Activated T-helper 1 cell treated with anti-CD3 and anti-CD28 coated beads, Interleukin-12 subunit alpha, Interleukin-12 subunit beta, Interleukin-2, Interleukin-4 antibody, amounts not matched to agents 30 ng/mL and 10 ng/mL and 1 ng/mL, durations not matched to agents 14 hours and 24 hours and 36 hours (primary cell): ENCODE measurements around the gene KIF17. TPM values are rescaled to one million over a fixed set of nuclear protein-coding genes. Genes with fewer than 3 reads are reported as not detected.

Source experiments
- DNase-seq: peaks from one replicate; pipeline ENCODE4 v3.0.0; 2021; ENCODE audit warnings: low spot score
- H3K27ac Mint-ChIP-seq: one replicate; pipeline ENCODE4 v1.8.0; 2021; ENCODE audit warnings: mild to moderate bottlenecking, mixed read lengths
- H3K27me3 Mint-ChIP-seq: one replicate; pipeline ENCODE4 v1.8.0; 2022; ENCODE audit warnings: mild to moderate bottlenecking, moderate library complexity, mixed read lengths; ENCODE audit not compliant: insufficient read depth
- H3K36me3 Mint-ChIP-seq: one replicate; pipeline ENCODE4 v1.8.0; 2021; ENCODE audit warnings: low read depth, mixed read lengths
- H3K4me1 Mint-ChIP-seq: one replicate; pipeline ENCODE4 v1.8.0; 2021; ENCODE audit warnings: low read depth, mixed read lengths
- H3K4me3 Mint-ChIP-seq: one replicate; pipeline ENCODE4 v1.8.0; 2021; ENCODE audit warnings: mild to moderate bottlenecking, moderate library complexity, mixed read lengths
- H3K9me3 Mint-ChIP-seq: one replicate; pipeline ENCODE4 v1.8.0; 2021; ENCODE audit warnings: mixed read lengths
- intact Hi-C: fragments of 100-400 bp; cut with micrococcal nuclease; formaldehyde crosslinking; loops from one replicate; pipeline ENCODE4 v1.15.1; 2024
- total RNA-seq: library from RNA; stranded (reverse); gene quantifications from 2 replicates; pipeline ENCODE4 v1.2.3, GENCODE V29; 2022

The KIF17 gene
- total RNA-seq, 1 donor from 2014 or later = not detected

DNA sequence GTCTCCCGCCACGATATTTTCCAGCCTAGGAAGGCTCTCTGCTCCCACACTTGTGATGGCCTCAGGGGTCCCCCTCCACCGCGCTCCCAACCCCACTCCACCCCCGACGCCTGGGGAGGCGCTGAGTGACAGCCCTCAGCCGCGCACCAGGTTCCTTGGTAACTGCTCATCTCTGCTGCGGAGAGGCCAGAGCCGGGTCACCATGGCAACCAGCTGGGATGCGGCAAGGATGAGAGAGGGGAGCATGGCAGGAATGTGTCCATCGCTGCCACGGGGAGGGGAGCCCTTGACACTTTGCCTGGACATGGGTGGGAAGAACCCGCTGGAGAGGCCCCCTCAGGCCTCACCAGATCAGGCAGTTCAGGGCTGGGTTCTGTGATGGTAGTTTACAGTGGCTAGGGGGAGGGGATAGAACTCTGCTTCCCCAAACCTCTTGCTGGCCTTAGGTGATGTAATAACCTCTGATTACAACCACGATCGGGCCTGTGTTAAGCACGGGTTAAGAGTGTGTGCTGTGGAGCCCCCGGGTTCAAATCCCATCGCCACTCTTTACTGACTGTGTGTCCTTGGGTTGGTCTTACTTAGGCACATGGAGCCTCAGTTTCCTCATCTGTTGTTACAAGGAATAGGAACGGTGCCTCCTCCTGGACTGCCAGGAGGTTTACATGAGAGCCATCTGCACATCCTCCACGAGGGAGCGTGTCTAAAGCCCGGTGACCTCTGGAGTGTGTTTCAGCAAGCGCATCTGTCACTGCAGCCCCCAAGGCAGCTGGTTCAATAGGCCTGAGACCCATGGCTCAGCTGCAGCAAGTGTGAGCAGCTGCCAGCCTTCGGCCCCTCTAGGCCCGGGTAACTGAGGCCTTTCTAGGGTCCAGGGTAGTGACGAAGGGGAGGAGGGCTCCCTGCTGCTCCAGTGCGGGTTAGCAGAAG, 6.3 kb downstream of the KIF17 start:
- Mint-ChIP-seq H3K4me3 (no peak overlapping the region), H3K9me3 (no peaks in the 10 kb centered on the region), H3K36me3 (no peaks in the 10 kb centered on the region), H3K4me1 (peaks cover 5% of the 10 kb centered on the region), H3K27me3 (peaks cover 15% of the 10 kb centered on the region), H3K27ac (no peak overlapping the region)
- DNase-seq = no peak
- intact Hi-C loops = no loop called here

DNA sequence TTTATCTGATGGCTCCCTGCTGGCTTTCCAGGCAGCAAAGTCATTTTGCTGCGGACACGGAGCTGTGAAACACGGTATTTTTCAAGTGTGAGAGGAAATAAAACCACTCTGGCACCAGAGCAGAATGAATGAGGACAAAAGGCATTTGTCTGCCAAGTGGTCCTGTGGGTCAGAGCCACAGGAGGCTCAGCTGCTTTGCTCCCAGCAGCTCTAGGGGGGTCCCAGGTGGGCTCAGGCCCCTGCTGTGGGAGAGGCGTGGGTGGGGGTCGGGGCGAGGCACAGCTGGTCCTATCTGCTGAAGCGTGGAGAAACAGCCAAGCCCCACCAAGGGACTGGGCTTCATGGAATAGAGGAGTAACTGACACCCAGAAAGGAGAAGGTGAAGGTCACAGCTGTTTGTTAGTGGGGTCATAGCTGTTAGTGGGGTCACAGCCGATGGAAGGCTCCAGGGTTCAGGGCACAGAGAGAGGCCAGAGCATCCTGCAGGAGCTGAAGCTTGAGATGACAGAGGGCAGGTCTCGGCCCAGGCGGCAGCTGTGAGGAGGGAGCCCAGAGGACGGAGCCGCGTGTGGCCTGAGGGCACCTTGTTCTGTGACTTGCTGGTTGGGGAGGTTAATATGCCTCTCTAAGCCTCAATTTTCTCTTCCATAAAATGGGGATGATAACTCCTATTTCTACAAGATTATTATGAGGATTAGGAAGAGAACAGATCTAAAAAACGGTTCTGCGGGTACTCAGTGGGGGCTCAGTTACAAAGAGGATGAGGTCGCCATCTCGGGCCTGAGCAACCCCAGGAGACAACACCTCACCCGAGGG, 7.1 kb downstream of the KIF17 start:
- H3K4me1 Mint-ChIP-seq = no peaks in the 10 kb centered on the region
- H3K9me3 Mint-ChIP-seq = no peaks in the 10 kb centered on the region
- intact Hi-C loops = no loop called here
- peaks cover 6% of the 10 kb centered on the region for H3K27me3 Mint-ChIP-seq
- no peaks in the 10 kb centered on the region for H3K36me3 Mint-ChIP-seq
- no peak for DNase-seq
- no peak overlapping the region for H3K27ac Mint-ChIP-seq
- no peak overlapping the region for H3K4me3 Mint-ChIP-seq

DNA sequence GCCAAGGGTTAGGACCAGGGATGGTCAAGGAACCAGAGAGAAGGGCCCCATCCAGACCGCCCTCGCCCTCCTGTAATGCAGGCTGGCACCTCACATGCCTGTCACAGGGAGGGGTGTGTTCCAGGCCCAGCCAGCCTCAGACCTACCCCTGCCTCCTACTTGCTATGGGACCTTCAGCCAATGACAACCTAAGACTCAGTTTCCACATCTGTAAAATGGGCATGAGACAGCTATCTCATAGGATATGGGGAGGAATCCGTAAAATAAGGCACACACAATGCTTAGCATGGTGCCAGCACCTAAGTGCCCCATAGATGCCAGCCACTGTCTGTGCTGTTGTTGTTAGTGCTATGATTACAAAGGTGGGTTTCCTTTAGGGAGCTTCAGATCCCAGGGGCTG, 7.9 kb downstream of the KIF17 start:
- H3K9me3 Mint-ChIP-seq = no peaks in the 10 kb centered on the region
- H3K4me3 Mint-ChIP-seq = no peak overlapping the region
- peaks cover 2% of the 10 kb centered on the region for H3K27me3 Mint-ChIP-seq
- intact Hi-C loops = no loop called here
- DNase-seq = no peak
- H3K36me3 Mint-ChIP-seq = no peaks in the 10 kb centered on the region
- no peaks in the 10 kb centered on the region for H3K4me1 Mint-ChIP-seq
- H3K27ac Mint-ChIP-seq = no peak overlapping the region

DNA sequence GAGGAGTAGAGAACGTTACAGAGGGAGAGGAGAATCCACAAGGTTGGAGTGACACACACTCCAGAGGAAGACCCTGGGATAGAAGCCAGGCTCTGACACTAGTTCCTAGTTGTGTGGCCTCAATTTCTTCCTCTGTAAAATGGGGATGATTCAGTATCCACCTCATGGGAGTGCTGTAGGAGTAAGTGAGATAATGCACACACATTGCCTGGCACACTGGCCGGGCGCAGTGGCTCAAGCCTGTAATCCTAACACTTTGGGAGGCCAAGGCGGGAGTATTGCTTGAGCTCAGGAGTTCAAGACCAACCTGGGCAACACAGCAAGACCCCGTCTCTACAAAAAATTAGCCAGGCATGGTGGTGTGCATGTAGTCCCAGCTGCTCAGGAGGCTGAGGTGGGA, 8.9 kb downstream of the KIF17 start:
- H3K4me3 Mint-ChIP-seq = no peak overlapping the region
- no peak for DNase-seq
- H3K27ac Mint-ChIP-seq = no peak overlapping the region
- intact Hi-C loops = no loop called here
- no peaks in the 10 kb centered on the region for H3K9me3 Mint-ChIP-seq
- peaks cover 2% of the 10 kb centered on the region for H3K27me3 Mint-ChIP-seq
- no peaks in the 10 kb centered on the region for H3K4me1 Mint-ChIP-seq
- H3K36me3 Mint-ChIP-seq = no peaks in the 10 kb centered on the region

DNA sequence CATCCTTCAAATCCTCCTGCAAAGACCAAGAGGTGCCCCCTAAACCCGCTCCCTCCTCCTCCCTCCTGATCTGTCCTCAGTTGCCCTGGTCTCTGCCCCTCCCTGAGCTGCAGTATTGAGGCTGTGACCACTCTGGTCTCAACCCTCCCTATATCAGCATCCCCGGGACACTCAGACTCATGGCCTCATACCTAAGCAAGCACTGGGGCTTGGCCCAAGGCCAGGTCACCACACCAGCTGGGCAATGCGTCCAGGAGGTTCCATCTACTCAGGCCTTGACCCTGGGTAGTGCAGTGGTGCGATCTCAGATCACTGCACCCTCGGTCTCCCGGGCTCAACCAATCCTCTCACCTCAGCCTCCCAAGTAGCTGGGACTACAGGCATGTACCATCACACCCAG, 9.8 kb downstream of the KIF17 start:
- intact Hi-C loops = no loop called here
- Mint-ChIP-seq H3K36me3 (no peaks in the 10 kb centered on the region), H3K27ac (no peak overlapping the region), H3K9me3 (no peaks in the 10 kb centered on the region), H3K4me1 (no peaks in the 10 kb centered on the region), H3K27me3 (peaks cover 2% of the 10 kb centered on the region), H3K4me3 (no peak overlapping the region)
- DNase-seq = no peak

DNA sequence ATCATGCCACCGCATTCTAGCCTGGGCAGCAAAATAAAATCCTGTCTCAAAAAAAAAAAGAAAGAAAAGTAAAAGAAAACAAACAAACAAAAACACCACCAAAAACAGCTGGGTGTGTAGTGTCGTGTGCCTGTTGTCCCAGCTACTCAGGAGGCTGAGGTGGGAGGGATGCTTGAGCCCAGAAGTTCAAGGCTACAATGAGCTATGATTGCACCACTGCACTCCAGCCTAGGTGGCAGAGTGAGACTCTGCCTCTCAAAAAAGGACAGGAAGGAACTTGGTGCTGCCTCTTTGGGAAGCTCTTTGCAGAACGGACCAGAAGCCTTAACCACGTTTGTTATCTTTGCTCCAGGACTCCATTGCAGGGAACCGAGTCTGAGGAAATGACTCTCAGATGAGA, 11.0 kb downstream of the KIF17 start:
- intact Hi-C loops = no loop called here
- no peaks in the 10 kb centered on the region for H3K9me3 Mint-ChIP-seq
- no peak for DNase-seq
- no peaks in the 10 kb centered on the region for H3K36me3 Mint-ChIP-seq
- H3K27ac Mint-ChIP-seq = no peak overlapping the region
- H3K4me1 Mint-ChIP-seq = no peaks in the 10 kb centered on the region
- peaks cover 2% of the 10 kb centered on the region for H3K27me3 Mint-ChIP-seq
- no peak overlapping the region for H3K4me3 Mint-ChIP-seq

DNA sequence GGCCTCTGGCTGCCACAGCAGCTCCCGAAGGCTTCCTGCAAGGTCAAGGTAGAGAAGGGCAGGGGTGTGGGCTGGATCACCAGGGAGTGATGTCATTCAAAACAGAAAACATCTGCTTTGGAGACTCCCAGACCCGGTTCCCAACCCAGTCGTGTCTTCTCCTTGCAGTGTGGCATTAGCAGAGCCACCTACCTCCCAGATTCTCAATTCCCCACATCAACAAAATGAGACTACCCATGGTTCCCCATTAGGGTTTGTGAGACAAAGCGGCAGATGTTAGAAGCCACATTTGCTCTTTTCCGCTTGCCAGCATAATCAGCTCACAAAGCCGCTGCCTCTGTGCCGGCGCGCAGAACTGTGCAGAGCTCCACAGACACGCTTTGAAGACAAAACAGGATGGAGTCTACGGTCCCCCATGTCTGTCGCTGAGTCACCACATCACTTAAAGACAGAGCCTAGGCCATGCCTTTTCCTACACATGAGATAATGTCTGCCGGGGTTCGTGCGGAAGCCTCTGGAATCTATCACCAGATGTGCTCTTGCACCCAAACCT, 12.5 kb downstream of the KIF17 start:
- Mint-ChIP-seq H3K4me1 (no peaks in the 10 kb centered on the region), H3K27ac (no peak overlapping the region), H3K9me3 (no peaks in the 10 kb centered on the region), H3K4me3 (no peak overlapping the region), H3K27me3 (no peaks in the 10 kb centered on the region), H3K36me3 (no peaks in the 10 kb centered on the region)
- intact Hi-C loops = no loop called here
- no peak for DNase-seq

DNA sequence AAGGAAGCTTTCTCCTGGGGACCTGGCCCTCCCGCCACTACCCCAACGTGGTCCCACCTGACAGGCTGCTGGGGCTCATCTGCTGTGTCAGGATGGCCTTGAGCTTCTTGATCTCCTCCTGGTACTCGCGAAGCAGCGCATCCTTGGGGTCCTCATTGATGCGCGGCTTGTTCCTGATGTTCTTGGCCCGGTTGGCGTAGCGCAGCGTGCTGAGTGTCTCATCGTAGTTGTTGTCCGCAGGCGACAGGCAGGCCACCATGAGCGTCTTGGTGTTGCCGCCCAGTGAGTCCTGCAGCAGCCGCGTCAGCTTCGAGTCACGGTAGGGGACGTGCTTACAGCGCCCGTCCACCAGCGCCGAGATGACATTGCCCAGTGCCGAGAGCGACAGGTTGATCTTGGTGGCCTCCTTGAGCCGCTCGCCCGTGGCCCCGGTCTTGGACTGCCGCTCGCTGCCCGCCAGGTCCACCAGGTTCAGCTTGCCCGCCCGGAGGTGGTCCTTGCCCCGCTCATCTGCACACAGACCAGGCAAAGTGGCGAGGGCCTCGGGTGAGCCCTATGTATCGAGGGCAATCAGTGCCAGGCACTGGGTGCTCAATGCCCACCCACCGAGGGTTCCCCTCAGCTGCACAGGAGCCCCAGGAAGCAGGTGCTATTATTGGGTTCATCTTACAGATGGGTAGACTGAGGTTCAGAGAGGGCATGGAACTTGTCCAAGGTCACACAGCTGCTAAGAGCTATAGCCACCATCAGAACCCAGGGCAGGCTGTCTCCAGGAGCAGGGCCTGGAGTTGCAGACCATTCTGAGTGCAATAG, 13.2 kb downstream of the KIF17 start:
- intact Hi-C loops = no loop called here
- no peak overlapping the region for H3K4me3 Mint-ChIP-seq
- no peak overlapping the region for H3K27ac Mint-ChIP-seq
- DNase-seq = no peak
- H3K27me3 Mint-ChIP-seq = no peaks in the 10 kb centered on the region
- no peaks in the 10 kb centered on the region for H3K36me3 Mint-ChIP-seq
- H3K9me3 Mint-ChIP-seq = no peaks in the 10 kb centered on the region
- no peaks in the 10 kb centered on the region for H3K4me1 Mint-ChIP-seq

DNA sequence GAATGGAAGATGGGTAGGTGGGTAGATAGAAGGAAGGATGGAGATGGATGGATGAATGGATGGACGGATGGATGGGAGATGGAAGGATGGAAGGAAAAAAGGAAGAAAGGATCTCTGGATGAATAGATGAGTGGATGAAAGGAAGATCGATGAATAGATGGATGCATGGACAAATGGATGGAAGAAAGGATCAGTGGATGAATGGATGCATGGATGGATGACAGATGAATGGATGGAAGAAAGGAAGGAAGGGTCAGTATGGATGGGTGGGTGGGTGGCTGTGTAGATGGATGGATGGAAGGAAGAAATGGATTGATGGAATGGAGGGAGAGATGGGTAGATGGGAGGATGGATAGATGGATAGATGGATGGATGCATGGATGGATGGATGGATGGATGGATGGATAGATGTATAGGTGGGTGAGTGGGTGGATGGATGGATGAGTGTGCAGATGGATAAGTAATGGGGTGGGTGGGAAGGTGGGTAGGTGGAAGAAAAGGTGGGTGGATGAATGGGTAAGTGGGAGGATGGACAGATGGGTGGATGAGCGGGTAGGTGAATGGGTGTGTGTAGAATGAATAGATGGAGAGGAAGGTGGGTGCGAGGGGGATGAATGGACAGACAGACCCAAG, 14.6 kb downstream of the KIF17 start:
- Mint-ChIP-seq H3K4me1 (no peaks in the 10 kb centered on the region), H3K27ac (no peak overlapping the region), H3K36me3 (no peaks in the 10 kb centered on the region), H3K9me3 (no peaks in the 10 kb centered on the region), H3K4me3 (no peak overlapping the region), H3K27me3 (no peaks in the 10 kb centered on the region)
- no peak for DNase-seq
- intact Hi-C loops = no loop called here

DNA sequence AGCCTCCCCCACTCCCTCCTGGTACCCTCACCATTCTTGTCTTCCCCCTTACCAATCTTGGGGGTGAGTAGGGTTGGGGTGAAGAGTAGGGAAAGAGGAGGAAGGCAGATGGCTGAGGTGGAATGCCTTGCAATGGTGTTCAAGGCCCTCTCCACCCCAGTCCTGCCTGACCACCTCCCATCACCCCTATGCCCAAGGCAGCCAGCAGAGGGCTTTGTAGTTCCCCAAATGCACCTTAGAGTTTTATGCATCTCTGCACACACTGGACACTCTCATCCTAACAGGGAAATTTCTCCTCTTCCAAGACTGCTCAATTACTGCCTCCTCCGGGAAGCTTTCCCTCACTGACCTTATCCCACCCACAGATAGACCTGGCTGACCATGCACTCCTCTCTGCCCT, 15.4 kb downstream of the KIF17 start:
- DNase-seq = no peak
- Mint-ChIP-seq H3K4me3 (no peak overlapping the region), H3K27me3 (no peaks in the 10 kb centered on the region), H3K27ac (no peak overlapping the region), H3K36me3 (no peaks in the 10 kb centered on the region), H3K9me3 (no peaks in the 10 kb centered on the region), H3K4me1 (no peaks in the 10 kb centered on the region)
- intact Hi-C loops = no loop called here

DNA sequence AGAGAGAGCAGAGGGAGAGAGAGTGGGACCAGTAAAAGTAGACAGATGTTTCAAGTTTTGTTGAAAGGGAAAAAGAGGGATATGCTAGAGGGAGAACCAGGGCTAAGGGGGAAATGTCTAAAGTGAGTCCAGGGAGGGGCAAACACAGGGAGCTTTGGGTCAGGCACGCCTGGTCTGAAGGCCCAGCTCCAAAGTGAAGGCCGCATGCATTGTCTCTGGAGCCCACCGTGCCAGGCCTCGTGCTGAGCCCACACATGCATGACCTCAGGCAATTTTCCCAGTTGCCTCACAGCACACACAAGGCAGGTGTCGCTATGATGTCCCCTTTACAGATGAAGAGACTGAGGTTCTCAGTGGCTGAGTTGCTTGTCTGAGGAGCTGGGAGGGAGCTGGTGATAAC, 16.0 kb downstream of the KIF17 start:
- intact Hi-C loops = no loop called here
- no peak overlapping the region for H3K27ac Mint-ChIP-seq

DNA sequence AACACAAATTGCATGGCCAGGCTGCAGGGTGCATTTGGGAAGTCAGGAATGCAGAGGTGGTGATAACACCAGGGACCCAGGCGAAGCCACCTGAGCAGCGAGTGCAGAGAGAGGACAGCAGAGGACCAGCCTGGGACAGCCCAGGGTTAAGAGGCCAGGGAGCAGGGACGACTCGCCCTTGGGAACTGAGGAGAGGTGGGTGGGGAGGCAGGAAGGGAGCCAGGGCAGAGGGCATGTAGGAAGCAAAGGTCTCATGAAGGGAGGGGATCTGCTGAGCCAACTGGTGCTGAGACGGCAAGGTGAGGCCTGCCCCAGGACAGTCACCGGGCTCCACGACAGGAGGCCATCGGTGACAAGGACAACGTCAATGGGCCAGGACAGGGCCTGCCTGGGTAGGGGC, 16.4 kb downstream of the KIF17 start:
- intact Hi-C loops = no loop called here
- H3K9me3 Mint-ChIP-seq = no peaks in the 10 kb centered on the region
- H3K4me1 Mint-ChIP-seq = peaks cover 6% of the 10 kb centered on the region
- no peaks in the 10 kb centered on the region for H3K27me3 Mint-ChIP-seq
- no peak for DNase-seq
- H3K27ac Mint-ChIP-seq = no peak overlapping the region
- H3K36me3 Mint-ChIP-seq = no peaks in the 10 kb centered on the region
- H3K4me3 Mint-ChIP-seq = no peak overlapping the region

More for the DNA sequence above, 16.0 kb downstream of the KIF17 start:
- Mint-ChIP-seq H3K27me3 (no peaks in the 10 kb centered on the region), H3K9me3 (no peaks in the 10 kb centered on the region), H3K4me1 (peaks cover 3% of the 10 kb centered on the region), H3K4me3 (no peak overlapping the region), H3K36me3 (no peaks in the 10 kb centered on the region)
- no peak for DNase-seq
